K562 (cell line): ENCODE results near the gene DBNDD1. TPM values are rescaled to one million over a fixed set of nuclear protein-coding genes. Genes with fewer than 3 reads are reported as not detected.

Experiments used
- ARID2 ChIP-seq: fragments of 450-650 bp; IDR thresholded peaks from 2 replicates; pipeline ENCODE4 v1.6.1; 2017; ENCODE audit warnings: antibody characterized with exemption, mild to moderate bottlenecking
- BACH1 ChIP-seq: fragments of 200-800 bp; sonication (Bioruptor generic); IDR thresholded peaks from 2 replicates; pipeline ENCODE4 v1.6.1; 2016; ENCODE audit warnings: missing genetic modification characterization, missing compliant biosample characterization
- CBX1 ChIP-seq: sonication (generic); IDR thresholded peaks from 2 replicates; pipeline ENCODE4 v1.6.1; 2016; ENCODE audit warnings: antibody characterized with exemption, low read depth, mild to moderate bottlenecking
- CHCHD3 ChIP-seq: fragments of 250-450 bp; sonication (Bioruptor Pico); IDR thresholded peaks from 2 replicates; pipeline ENCODE4 v2.1.2; 2022; ENCODE audit warnings: mild to moderate bottlenecking
- MBD2 ChIP-seq: sonication (generic); IDR thresholded peaks from 2 replicates; pipeline ENCODE4 v1.6.1; 2016; ENCODE audit warnings: low read depth, borderline replicate concordance
- NCOR1 ChIP-seq: fragments of 450-650 bp; IDR thresholded peaks from 2 replicates; pipeline ENCODE4 v1.6.1; 2016; ENCODE audit warnings: mild to moderate bottlenecking, moderate library complexity
- NR4A1 ChIP-seq, 2 experiments: fragments of 250-450 bp in 1 of 2; fragments of 450-650 bp in 1 of 2; sonication (Bioruptor Pico) in 1 of 2; IDR thresholded peaks; 2 replicates each; pipeline versions ENCODE4 v1.4.0 to v1.6.1; 2016 to 2020; ENCODE audit warnings: mild to moderate bottlenecking in 2 of 2, missing compliant biosample characterization in 1 of 2, missing genetic modification characterization in 1 of 2, moderate library complexity in 1 of 2
- PHTF2 ChIP-seq: fragments of 250-450 bp; sonication (Bioruptor Pico); IDR thresholded peaks from 2 replicates; pipeline ENCODE4 v1.5.0; 2021; ENCODE audit warnings: mild to moderate bottlenecking
- PRMT5 ChIP-seq: sonication (generic); formaldehyde crosslinking; IDR thresholded peaks from 2 replicates; pipeline ENCODE4 v1.5.0; 2020; ENCODE audit warnings: missing genetic modification reagents
- RAD21 ChIP-seq, 2 experiments: fragments of 250-450 bp in 1 of 2; fragments of 450-650 bp in 1 of 2; sonication (Bioruptor Pico) in 1 of 2; formaldehyde crosslinking in 1 of 2; IDR thresholded peaks in 1 of 2; conservative IDR thresholded peaks in 1 of 2; 2 replicates each; pipeline versions ENCODE4 v1.4.0 to v1.8.0; 2020 to 2022; ENCODE audit warnings: mild to moderate bottlenecking in 2 of 2, moderate library complexity in 1 of 2
- RBM25 ChIP-seq: fragments of 200-400 bp; formaldehyde crosslinking; IDR thresholded peaks from 2 replicates; pipeline ENCODE4 v1.6.1; 2018; ENCODE audit warnings: low read length, low read depth, moderate library complexity; ENCODE audit not compliant: severe bottlenecking
- RUNX1 ChIP-seq: sonication (generic); IDR thresholded peaks from 2 replicates; pipeline ENCODE4 v1.6.1; 2016; ENCODE audit warnings: antibody characterized with exemption, low read depth
- SMARCA5 ChIP-seq: fragments of 450-650 bp; IDR thresholded peaks from 2 replicates; pipeline ENCODE4 v1.6.1; 2016
- TCF7 ChIP-seq: sonication (generic); IDR thresholded peaks from 2 replicates; pipeline ENCODE4 v1.6.1; 2016; ENCODE audit warnings: antibody characterized with exemption, borderline replicate concordance
- ZFPM2 ChIP-seq: fragments of 250-450 bp; sonication (Bioruptor Pico); IDR thresholded peaks from 2 replicates; pipeline ENCODE4 v1.5.1; 2022; ENCODE audit warnings: mild to moderate bottlenecking
- ZNF717 ChIP-seq: fragments of 250-450 bp; sonication (Bioruptor Pico); IDR thresholded peaks from 2 replicates; pipeline ENCODE4 v1.5.0; 2021
- polyA plus RNA-seq, 8 experiments: library from polyadenylated mRNA; depleted of rRNA in 4 of 8; stranded (reverse) in 5 of 8; unstranded in 3 of 8; fragments of >200 nt; fragmentation: Nextera tagmentation in 2 of 8; fragmentation: Illumina TruSeq in 1 of 8; extraction: Ambion mirVana in 2 of 8; extraction: Trizol in 1 of 8; gene quantifications; 2 replicates each; pipeline versions ENCODE4 v1.2.1 to v1.2.3, GENCODE V29; 2011 to 2014; ENCODE audit warnings: inconsistent platforms in 1 of 8, missing spikeins in 1 of 8
- total RNA-seq, 7 experiments: library from RNA; depleted of rRNA in 6 of 7; stranded (reverse); fragments of >200 nt in 6 of 7; fragmentation: Illumina TruSeq in 2 of 7; extraction: Trizol in 2 of 7; gene quantifications; 2 replicates each; pipeline versions ENCODE4 v1.2.1 to v1.2.3, GENCODE V29; 2011 to 2021; ENCODE audit warnings: low replicate concordance in 1 of 7
- TF ChIP-seq, protein P1 (sequence below): fragments of 450-650 bp; IDR thresholded peaks from 2 replicates; pipeline ENCODE4 v1.6.1; 2014; ENCODE audit warnings: low read depth, mild to moderate bottlenecking, moderate library complexity, borderline replicate concordance
- TF ChIP-seq, protein P2 (sequence below): fragments of 200-800 bp; sonication (Bioruptor generic); IDR thresholded peaks from 2 replicates; pipeline ENCODE4 v1.6.1; 2016; ENCODE audit warnings: missing genetic modification characterization, missing compliant biosample characterization
- TF ChIP-seq, protein P3 (sequence below): sonication (generic); formaldehyde crosslinking; IDR thresholded peaks from 2 replicates; pipeline ENCODE4 v1.8.0; 2022; ENCODE audit warnings: mild to moderate bottlenecking, low read depth, missing genetic modification reagents
- TF ChIP-seq, protein P4 (sequence below): IDR thresholded peaks from 2 replicates; pipeline ENCODE4 v1.6.1; 2011; ENCODE audit not compliant: insufficient read length; ENCODE audit errors: extremely low read depth

DBNDD1 gene
- total and polyA plus RNA-seq, 9 of the 15 experiments (the other 6 are each of a cell fraction or from before 2014, with no cell fraction given) = 0.55 to 13.0 (median 5.8) TPM

DNA sequence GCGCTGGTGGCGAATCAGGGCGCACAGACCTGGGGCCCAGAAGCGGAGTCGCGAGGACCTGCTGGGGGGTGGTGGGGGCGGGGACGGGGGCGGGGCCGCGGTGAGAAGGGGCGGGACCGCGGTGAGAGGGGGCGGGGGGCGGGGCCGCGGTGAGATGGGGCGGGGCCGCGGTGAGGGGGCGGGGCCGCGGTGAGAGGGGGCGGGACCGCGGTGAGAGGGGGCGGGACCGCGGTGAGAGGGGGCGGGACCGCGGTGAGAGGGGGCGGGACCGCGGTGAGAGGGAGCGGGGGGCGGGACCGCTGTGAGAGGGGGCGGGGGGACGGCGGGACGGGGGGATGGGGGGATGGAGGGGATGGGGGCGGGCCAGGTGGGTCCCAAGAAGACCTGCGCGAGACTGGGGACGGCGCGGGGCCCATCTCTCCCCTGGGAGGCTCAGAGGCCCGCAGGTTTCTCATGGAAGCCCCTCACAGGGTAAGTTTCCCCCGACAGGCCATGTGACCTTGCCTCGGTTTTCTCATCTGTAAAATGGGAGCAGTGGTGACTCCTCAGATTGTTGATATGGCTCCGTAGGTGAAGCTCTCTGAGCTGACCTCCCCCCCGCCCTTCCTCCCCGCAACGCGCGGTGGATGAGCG lies 28.6 kb upstream of the DBNDD1 start (continued):
- TF ChIP-seq NR4A1 (CRISPR knock-in tag; IDR thresholded peaks at IDR 0.05) (no peak), NR4A1 (tag; IDR thresholded peaks at IDR 0.05) (no peak), ARID2 (no peak), NCOR1 (no peak), PRMT5 (no peak), PHTF2 (CRISPR knock-in tag) (no peak), RUNX1 (no peak), ZFPM2 (CRISPR knock-in tag) (no peak), CHCHD3 (CRISPR knock-in tag) (no peak), ZNF717 (CRISPR knock-in tag) (no peak), SMARCA5 (peak; percentile 74; the same call in 1 of the 2 replicates), RBM25 (peak; percentile 86), TCF7 (no peak), MBD2 (no peak), RAD21 (CRISPR knock-in tag; conservative IDR thresholded peaks at IDR 0.05 in 1 of 2, IDR thresholded peaks at IDR 0.05 in 1 of 2) (no peak), CBX1 (peak; percentile 90; the same call in 1 of the 2 replicates), BACH1 (tag) (no peak)
- TF ChIP-seq, protein P1, sequence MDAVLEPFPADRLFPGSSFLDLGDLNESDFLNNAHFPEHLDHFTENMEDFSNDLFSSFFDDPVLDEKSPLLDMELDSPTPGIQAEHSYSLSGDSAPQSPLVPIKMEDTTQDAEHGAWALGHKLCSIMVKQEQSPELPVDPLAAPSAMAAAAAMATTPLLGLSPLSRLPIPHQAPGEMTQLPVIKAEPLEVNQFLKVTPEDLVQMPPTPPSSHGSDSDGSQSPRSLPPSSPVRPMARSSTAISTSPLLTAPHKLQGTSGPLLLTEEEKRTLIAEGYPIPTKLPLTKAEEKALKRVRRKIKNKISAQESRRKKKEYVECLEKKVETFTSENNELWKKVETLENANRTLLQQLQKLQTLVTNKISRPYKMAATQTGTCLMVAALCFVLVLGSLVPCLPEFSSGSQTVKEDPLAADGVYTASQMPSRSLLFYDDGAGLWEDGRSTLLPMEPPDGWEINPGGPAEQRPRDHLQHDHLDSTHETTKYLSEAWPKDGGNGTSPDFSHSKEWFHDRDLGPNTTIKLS = no peak
- TF ChIP-seq, protein P2, sequence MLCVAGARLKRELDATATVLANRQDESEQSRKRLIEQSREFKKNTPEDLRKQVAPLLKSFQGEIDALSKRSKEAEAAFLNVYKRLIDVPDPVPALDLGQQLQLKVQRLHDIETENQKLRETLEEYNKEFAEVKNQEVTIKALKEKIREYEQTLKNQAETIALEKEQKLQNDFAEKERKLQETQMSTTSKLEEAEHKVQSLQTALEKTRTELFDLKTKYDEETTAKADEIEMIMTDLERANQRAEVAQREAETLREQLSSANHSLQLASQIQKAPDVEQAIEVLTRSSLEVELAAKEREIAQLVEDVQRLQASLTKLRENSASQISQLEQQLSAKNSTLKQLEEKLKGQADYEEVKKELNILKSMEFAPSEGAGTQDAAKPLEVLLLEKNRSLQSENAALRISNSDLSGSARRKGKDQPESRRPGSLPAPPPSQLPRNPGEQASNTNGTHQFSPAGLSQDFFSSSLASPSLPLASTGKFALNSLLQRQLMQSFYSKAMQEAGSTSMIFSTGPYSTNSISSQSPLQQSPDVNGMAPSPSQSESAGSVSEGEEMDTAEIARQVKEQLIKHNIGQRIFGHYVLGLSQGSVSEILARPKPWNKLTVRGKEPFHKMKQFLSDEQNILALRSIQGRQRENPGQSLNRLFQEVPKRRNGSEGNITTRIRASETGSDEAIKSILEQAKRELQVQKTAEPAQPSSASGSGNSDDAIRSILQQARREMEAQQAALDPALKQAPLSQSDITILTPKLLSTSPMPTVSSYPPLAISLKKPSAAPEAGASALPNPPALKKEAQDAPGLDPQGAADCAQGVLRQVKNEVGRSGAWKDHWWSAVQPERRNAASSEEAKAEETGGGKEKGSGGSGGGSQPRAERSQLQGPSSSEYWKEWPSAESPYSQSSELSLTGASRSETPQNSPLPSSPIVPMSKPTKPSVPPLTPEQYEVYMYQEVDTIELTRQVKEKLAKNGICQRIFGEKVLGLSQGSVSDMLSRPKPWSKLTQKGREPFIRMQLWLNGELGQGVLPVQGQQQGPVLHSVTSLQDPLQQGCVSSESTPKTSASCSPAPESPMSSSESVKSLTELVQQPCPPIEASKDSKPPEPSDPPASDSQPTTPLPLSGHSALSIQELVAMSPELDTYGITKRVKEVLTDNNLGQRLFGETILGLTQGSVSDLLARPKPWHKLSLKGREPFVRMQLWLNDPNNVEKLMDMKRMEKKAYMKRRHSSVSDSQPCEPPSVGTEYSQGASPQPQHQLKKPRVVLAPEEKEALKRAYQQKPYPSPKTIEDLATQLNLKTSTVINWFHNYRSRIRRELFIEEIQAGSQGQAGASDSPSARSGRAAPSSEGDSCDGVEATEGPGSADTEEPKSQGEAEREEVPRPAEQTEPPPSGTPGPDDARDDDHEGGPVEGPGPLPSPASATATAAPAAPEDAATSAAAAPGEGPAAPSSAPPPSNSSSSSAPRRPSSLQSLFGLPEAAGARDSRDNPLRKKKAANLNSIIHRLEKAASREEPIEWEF (CRISPR knock-in tag) = no peak
- TF ChIP-seq, protein P3, sequence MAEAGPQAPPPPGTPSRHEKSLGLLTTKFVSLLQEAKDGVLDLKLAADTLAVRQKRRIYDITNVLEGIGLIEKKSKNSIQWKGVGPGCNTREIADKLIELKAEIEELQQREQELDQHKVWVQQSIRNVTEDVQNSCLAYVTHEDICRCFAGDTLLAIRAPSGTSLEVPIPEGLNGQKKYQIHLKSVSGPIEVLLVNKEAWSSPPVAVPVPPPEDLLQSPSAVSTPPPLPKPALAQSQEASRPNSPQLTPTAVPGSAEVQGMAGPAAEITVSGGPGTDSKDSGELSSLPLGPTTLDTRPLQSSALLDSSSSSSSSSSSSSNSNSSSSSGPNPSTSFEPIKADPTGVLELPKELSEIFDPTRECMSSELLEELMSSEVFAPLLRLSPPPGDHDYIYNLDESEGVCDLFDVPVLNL (CRISPR knock-in tag) = no peak
- TF ChIP-seq, protein P4, sequence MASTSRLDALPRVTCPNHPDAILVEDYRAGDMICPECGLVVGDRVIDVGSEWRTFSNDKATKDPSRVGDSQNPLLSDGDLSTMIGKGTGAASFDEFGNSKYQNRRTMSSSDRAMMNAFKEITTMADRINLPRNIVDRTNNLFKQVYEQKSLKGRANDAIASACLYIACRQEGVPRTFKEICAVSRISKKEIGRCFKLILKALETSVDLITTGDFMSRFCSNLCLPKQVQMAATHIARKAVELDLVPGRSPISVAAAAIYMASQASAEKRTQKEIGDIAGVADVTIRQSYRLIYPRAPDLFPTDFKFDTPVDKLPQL = no peak
